CD14-positive monocyte (primary cell): ENCODE measurements around the gene COPE. TPM values are rescaled to one million over a fixed set of nuclear protein-coding genes. Genes with fewer than 3 reads are reported as not detected.
A peak's percentile ranks its signal among the peaks of the same experiment; 100 is the strongest.

Source experiments
- DNase-seq, 3 donors: peaks; one replicate each; pipeline ENCODE4 v3.0.0-alpha.2; 2011 to 2022
- H2AFZ ChIP-seq: 2 replicates; pipeline ENCODE4 v1.6.0; 2012; ENCODE audit warnings: mild to moderate bottlenecking, low read depth, low read length, inconsistent platforms; ENCODE audit not compliant: insufficient read depth, poor library complexity, severe bottlenecking
- H3K27ac ChIP-seq, 2 donors: 1 replicate in 1 of 2; 2 replicates in 1 of 2; pipeline ENCODE4 v1.5.1; 2012 to 2013; ENCODE audit warnings: low read length in 2 of 2, control low read depth in 1 of 2, inconsistent platforms in 1 of 2, low read depth in 1 of 2, mild to moderate bottlenecking in 1 of 2
- H3K27me3 ChIP-seq, 2 donors: one replicate each; pipeline versions ENCODE4 v1.6.0 to v1.6.1; 2011 to 2013; ENCODE audit warnings: low read length in 2 of 2; ENCODE audit not compliant: control insufficient read depth in 2 of 2, insufficient read depth in 2 of 2
- H3K36me3 ChIP-seq, 2 donors: replicated peaks in 1 of 2; 1 replicate in 1 of 2; 2 replicates in 1 of 2; pipeline versions ENCODE4 v1.5.1 to v1.6.1; 2012 to 2013; ENCODE audit warnings: low read length in 2 of 2, control low read depth in 1 of 2, inconsistent platforms in 1 of 2, mild to moderate bottlenecking in 1 of 2; ENCODE audit not compliant: insufficient read depth in 2 of 2, control insufficient read depth in 1 of 2
- H3K4me1 ChIP-seq, 2 donors: 1 replicate in 1 of 2; 2 replicates in 1 of 2; pipeline versions ENCODE4 v1.5.1 to v1.6.1; 2012 to 2013; ENCODE audit warnings: low read length in 2 of 2, control low read depth in 1 of 2, inconsistent platforms in 1 of 2, mild to moderate bottlenecking in 1 of 2, moderate library complexity in 1 of 2; ENCODE audit not compliant: insufficient read depth in 2 of 2, control insufficient read depth in 1 of 2
- H3K4me2 ChIP-seq: replicated peaks from 2 replicates; pipeline ENCODE3; 2012; ENCODE audit warnings: low read length, moderate library complexity, mild to moderate bottlenecking; ENCODE audit not compliant: poor library complexity, severe bottlenecking; ENCODE audit errors: extremely low read depth
- H3K4me3 ChIP-seq, 3 experiments: fragments of 200-600 bp in 1 of 3; sonication (generic) in 1 of 3; replicated peaks in 1 of 3; 1 replicate in 2 of 3; 2 replicates in 1 of 3; pipeline ENCODE4 v1.5.1; 2011 to 2013; ENCODE audit warnings: low read length in 3 of 3, mild to moderate bottlenecking in 3 of 3, control low read depth in 2 of 3, low read depth in 2 of 3, inconsistent platforms in 1 of 3, moderate library complexity in 1 of 3
- H3K79me2 ChIP-seq: 2 replicates; pipeline ENCODE4 v1.6.0; 2012; ENCODE audit warnings: mild to moderate bottlenecking, control low read depth, inconsistent platforms, low read length, moderate library complexity; ENCODE audit not compliant: insufficient read depth
- H3K9ac ChIP-seq: 2 replicates; pipeline ENCODE4 v1.6.0; 2017; ENCODE audit warnings: low read length, mild to moderate bottlenecking; ENCODE audit not compliant: insufficient read depth, poor library complexity, severe bottlenecking
- H3K9me3 ChIP-seq, 2 donors: replicated peaks in 1 of 2; 1 replicate in 1 of 2; 2 replicates in 1 of 2; pipeline versions ENCODE4 v1.5.1 to v1.6.1; 2012 to 2013; ENCODE audit warnings: low read length in 2 of 2, control low read depth in 1 of 2; ENCODE audit not compliant: control insufficient read depth in 1 of 2, insufficient read depth in 1 of 2
- H4K20me1 ChIP-seq: 2 replicates; pipeline ENCODE4 v1.6.0; 2012; ENCODE audit warnings: mild to moderate bottlenecking, low read length, control low read depth, moderate library complexity; ENCODE audit not compliant: insufficient read depth
- H3K27ac Mint-ChIP-seq, 7 donors: one replicate each; pipeline ENCODE4 v1.8.0; 2020; ENCODE audit warnings: mild to moderate bottlenecking in 7 of 7, mixed read lengths in 7 of 7, moderate library complexity in 6 of 7, inconsistent platforms in 2 of 7
- H3K27me3 Mint-ChIP-seq, 3 donors: one replicate each; pipeline ENCODE4 v1.8.0; 2021 to 2022; ENCODE audit warnings: low read depth in 3 of 3, mild to moderate bottlenecking in 3 of 3, mixed read lengths in 3 of 3, moderate library complexity in 3 of 3, inconsistent platforms in 1 of 3
- H3K36me3 Mint-ChIP-seq, 2 donors: one replicate each; pipeline ENCODE4 v1.8.0; 2020; ENCODE audit warnings: mixed read lengths in 2 of 2, inconsistent platforms in 1 of 2, mild to moderate bottlenecking in 1 of 2
- H3K4me1 Mint-ChIP-seq: one replicate; pipeline ENCODE4 v1.8.0; 2020; ENCODE audit warnings: mild to moderate bottlenecking, mixed read lengths
- H3K4me3 Mint-ChIP-seq, 2 donors: one replicate each; pipeline ENCODE4 v1.8.0; 2020; ENCODE audit warnings: mild to moderate bottlenecking in 2 of 2, mixed read lengths in 2 of 2, moderate library complexity in 1 of 2
- H3K9me3 Mint-ChIP-seq, 7 donors: one replicate each; pipeline ENCODE4 v1.8.0; 2020 to 2022; ENCODE audit warnings: mixed read lengths in 7 of 7, mild to moderate bottlenecking in 6 of 7, moderate library complexity in 6 of 7, inconsistent platforms in 2 of 7
- WGBS: methylation state at CpG from one replicate; pipeline ENCODE4 v1.1.5; 2013; ENCODE audit warnings: missing lambda C conversion rate; ENCODE audit not compliant: insufficient coverage; 5-methylcytosine and 5-hydroxymethylcytosine counted together
- intact Hi-C, 2 donors: fragments of 100-400 bp; cut with micrococcal nuclease; formaldehyde crosslinking; loops; one replicate each; pipeline versions ENCODE4 v1.15.0 to v1.15.1; 2023
- polyA plus RNA-seq, 3 donors: library from polyadenylated mRNA; depleted of rRNA in 1 of 3; unstranded in 2 of 3; stranded (reverse) in 1 of 3; fragments of 300-500 nt in 2 of 3; fragments of >200 nt in 1 of 3; fragmentation: Illumina TruSeq in 2 of 3; gene quantifications; 1 replicate in 2 of 3; 2 replicates in 1 of 3; pipeline ENCODE4 v1.2.3, GENCODE V29; 2012 to 2021
- TF ChIP-seq, protein P1 (sequence below): fragments of 200-600 bp; IDR thresholded peaks from one replicate; pipeline ENCODE4 v1.8.0; 2022; ENCODE audit warnings: antibody characterized with exemption, mild to moderate bottlenecking

Gene COPE
- polyA plus RNA-seq, 3 donors: 331 to 345 (median 345) TPM

DNA sequence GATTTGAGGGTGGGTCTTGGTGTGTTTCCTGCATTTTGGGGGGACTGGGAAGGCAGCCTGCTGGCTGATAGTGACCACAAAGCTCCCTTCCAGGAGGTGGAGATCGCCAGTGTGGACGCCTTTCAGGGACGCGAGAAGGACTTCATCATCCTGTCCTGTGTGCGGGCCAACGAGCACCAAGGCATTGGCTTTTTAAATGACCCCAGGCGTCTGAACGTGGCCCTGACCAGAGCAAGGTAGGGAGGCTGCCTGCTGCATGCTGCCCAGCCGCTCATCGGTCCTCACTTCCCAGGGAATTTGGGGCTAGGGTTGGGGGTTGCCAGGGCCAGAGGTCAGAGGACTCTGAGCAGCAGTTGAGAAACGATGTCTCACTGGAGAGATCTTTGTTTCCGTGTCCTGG is 57.3 kb downstream of the COPE start:
- DNase-seq: no peak
- intact Hi-C loops: no loop called here
- H3K27ac ChIP-seq: peak overlapping the region in 1 of 2 donors; percentile 51
- H3K4me1 Mint-ChIP-seq: peaks cover 6% of the 10 kb centered on the region
- no peak overlapping the region for H3K9ac ChIP-seq
- peaks cover 2 to 3% (median 2%) of the 10 kb centered on the region in 3 donors for H3K27me3 Mint-ChIP-seq
- peak overlapping the region in 1 of 7 donors; percentile 24 for H3K27ac Mint-ChIP-seq
- H3K4me3 ChIP-seq: no peak overlapping the region
- H3K4me1 ChIP-seq: peaks cover 4 to 8% of the 10 kb centered on the region in 2 donors
- TF ChIP-seq, protein P1, sequence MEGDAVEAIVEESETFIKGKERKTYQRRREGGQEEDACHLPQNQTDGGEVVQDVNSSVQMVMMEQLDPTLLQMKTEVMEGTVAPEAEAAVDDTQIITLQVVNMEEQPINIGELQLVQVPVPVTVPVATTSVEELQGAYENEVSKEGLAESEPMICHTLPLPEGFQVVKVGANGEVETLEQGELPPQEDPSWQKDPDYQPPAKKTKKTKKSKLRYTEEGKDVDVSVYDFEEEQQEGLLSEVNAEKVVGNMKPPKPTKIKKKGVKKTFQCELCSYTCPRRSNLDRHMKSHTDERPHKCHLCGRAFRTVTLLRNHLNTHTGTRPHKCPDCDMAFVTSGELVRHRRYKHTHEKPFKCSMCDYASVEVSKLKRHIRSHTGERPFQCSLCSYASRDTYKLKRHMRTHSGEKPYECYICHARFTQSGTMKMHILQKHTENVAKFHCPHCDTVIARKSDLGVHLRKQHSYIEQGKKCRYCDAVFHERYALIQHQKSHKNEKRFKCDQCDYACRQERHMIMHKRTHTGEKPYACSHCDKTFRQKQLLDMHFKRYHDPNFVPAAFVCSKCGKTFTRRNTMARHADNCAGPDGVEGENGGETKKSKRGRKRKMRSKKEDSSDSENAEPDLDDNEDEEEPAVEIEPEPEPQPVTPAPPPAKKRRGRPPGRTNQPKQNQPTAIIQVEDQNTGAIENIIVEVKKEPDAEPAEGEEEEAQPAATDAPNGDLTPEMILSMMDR: no peak
- WGBS: 97% methylated on average over 12 of the region's 12 CpGs
- peaks cover 100% of the 10 kb centered on the region for H4K20me1 ChIP-seq
- H3K36me3 ChIP-seq: peaks cover 94 to 97% of the 10 kb centered on the region in 2 donors
- H3K27me3 ChIP-seq: no peaks in the 10 kb centered on the region
- H3K4me2 ChIP-seq: no peak overlapping the region
- no peak overlapping the region for H3K4me3 Mint-ChIP-seq
- H3K9me3 Mint-ChIP-seq: no peaks in the 10 kb centered on the region
- H3K9me3 ChIP-seq: no peaks in the 10 kb centered on the region
- H3K79me2 ChIP-seq: peaks cover 7% of the 10 kb centered on the region
- H3K36me3 Mint-ChIP-seq: peaks cover 86 to 97% of the 10 kb centered on the region in 2 donors
- H2AFZ ChIP-seq: no peak overlapping the region

GRCh38 chr19:18861235-18861634 is 58.0 kb downstream of the COPE start:
- H3K9me3 Mint-ChIP-seq: no peaks in the 10 kb centered on the region
- no peak overlapping the region for H3K4me3 Mint-ChIP-seq
- H3K27ac Mint-ChIP-seq: peak overlapping the region in 1 of 7 donors; percentile 70
- H3K9me3 ChIP-seq: no peaks in the 10 kb centered on the region
- WGBS: 26% methylated on average over 9 of the region's 9 CpGs
- TF ChIP-seq, protein P1: no peak
- no peak overlapping the region for H3K4me2 ChIP-seq
- H3K4me3 ChIP-seq: no peak overlapping the region
- peaks cover 98 to 100% of the 10 kb centered on the region in 2 donors for H3K36me3 ChIP-seq
- H3K79me2 ChIP-seq: peaks cover 7% of the 10 kb centered on the region
- peaks cover 87 to 97% of the 10 kb centered on the region in 2 donors for H3K36me3 Mint-ChIP-seq
- peaks cover 100% of the 10 kb centered on the region for H4K20me1 ChIP-seq
- peaks cover 4 to 8% of the 10 kb centered on the region in 2 donors for H3K4me1 ChIP-seq
- H3K9ac ChIP-seq: no peak overlapping the region
- peaks cover 6% of the 10 kb centered on the region for H3K4me1 Mint-ChIP-seq
- DNase-seq: no peak
- peaks cover 0 to 2% (median 0%) of the 10 kb centered on the region in 3 donors for H3K27me3 Mint-ChIP-seq
- peak overlapping the region in 1 of 2 donors; percentile 51 for H3K27ac ChIP-seq
- H2AFZ ChIP-seq: no peak overlapping the region
- intact Hi-C loops: no loop called here
- no peaks in the 10 kb centered on the region for H3K27me3 ChIP-seq
